GM23338 (cell line): Measurements from ENCODE around the gene GPR25.

Experiments used
- EZH2 ChIP-seq: fragments of 200-600 bp; sonication (generic); IDR thresholded peaks from one replicate; pipeline ENCODE4 v1.8.0; 2017; ENCODE audit warnings: antibody characterized with exemption, mild to moderate bottlenecking, low read depth; ENCODE audit not compliant: unreplicated experiment
- JUNB ChIP-seq: IDR thresholded peaks from one replicate; pipeline ENCODE4 v1.6.1; 2016; ENCODE audit warnings: antibody characterized with exemption; ENCODE audit not compliant: unreplicated experiment
- POLR2AphosphoS5 ChIP-seq: IDR thresholded peaks from 2 replicates; pipeline ENCODE4 v1.6.1; 2016; ENCODE audit warnings: antibody characterized with exemption, low read depth
- TF ChIP-seq, protein P1 (sequence below): IDR thresholded peaks from one replicate; pipeline ENCODE4 v1.6.1; 2018; ENCODE audit warnings: antibody characterized with exemption; ENCODE audit not compliant: unreplicated experiment
- TF ChIP-seq, protein P2 (sequence below), 2 experiments: fragments of 200-600 bp in 1 of 2; sonication (generic) in 1 of 2; conservative IDR thresholded peaks; 2 replicates each; pipeline versions ENCODE4 v1.5.1 to v1.6.1; 2016 to 2017; ENCODE audit warnings: antibody characterized with exemption in 2 of 2, low read depth in 2 of 2, mild to moderate bottlenecking in 2 of 2, moderate library complexity in 1 of 2

DNA sequence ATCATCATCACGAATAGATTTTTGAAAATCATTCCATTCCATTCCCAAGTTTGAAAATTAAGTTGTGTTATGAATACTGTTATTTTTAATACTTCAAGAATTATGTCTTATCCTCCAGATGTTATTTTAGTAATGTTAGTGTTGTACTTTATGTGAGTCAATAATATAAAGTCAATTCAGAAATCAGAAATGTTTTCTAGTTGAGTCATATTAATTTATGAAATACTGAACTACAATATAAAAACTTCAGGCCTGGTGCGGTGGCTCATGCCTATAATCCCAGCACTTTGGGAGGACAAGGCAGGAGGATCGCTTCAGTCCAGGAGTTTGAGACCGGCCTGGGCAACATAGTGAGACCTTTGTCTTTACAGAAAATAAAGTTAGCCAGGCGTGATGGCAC is 38.4 kb upstream of the GPR25 start:
- TF ChIP-seq JUNB (no peak), POLR2AphosphoS5 (no peak), EZH2 (no peak)
- TF ChIP-seq, protein P1, sequence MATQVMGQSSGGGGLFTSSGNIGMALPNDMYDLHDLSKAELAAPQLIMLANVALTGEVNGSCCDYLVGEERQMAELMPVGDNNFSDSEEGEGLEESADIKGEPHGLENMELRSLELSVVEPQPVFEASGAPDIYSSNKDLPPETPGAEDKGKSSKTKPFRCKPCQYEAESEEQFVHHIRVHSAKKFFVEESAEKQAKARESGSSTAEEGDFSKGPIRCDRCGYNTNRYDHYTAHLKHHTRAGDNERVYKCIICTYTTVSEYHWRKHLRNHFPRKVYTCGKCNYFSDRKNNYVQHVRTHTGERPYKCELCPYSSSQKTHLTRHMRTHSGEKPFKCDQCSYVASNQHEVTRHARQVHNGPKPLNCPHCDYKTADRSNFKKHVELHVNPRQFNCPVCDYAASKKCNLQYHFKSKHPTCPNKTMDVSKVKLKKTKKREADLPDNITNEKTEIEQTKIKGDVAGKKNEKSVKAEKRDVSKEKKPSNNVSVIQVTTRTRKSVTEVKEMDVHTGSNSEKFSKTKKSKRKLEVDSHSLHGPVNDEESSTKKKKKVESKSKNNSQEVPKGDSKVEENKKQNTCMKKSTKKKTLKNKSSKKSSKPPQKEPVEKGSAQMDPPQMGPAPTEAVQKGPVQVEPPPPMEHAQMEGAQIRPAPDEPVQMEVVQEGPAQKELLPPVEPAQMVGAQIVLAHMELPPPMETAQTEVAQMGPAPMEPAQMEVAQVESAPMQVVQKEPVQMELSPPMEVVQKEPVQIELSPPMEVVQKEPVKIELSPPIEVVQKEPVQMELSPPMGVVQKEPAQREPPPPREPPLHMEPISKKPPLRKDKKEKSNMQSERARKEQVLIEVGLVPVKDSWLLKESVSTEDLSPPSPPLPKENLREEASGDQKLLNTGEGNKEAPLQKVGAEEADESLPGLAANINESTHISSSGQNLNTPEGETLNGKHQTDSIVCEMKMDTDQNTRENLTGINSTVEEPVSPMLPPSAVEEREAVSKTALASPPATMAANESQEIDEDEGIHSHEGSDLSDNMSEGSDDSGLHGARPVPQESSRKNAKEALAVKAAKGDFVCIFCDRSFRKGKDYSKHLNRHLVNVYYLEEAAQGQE: no peak
- TF ChIP-seq, protein P2, sequence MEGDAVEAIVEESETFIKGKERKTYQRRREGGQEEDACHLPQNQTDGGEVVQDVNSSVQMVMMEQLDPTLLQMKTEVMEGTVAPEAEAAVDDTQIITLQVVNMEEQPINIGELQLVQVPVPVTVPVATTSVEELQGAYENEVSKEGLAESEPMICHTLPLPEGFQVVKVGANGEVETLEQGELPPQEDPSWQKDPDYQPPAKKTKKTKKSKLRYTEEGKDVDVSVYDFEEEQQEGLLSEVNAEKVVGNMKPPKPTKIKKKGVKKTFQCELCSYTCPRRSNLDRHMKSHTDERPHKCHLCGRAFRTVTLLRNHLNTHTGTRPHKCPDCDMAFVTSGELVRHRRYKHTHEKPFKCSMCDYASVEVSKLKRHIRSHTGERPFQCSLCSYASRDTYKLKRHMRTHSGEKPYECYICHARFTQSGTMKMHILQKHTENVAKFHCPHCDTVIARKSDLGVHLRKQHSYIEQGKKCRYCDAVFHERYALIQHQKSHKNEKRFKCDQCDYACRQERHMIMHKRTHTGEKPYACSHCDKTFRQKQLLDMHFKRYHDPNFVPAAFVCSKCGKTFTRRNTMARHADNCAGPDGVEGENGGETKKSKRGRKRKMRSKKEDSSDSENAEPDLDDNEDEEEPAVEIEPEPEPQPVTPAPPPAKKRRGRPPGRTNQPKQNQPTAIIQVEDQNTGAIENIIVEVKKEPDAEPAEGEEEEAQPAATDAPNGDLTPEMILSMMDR (conservative IDR thresholded peaks at IDR 0.05; ENCODE audit: low read depth in 2 of 2): no peak
